Sigmoid colon (tissue), 4 donors: ENCODE data around the gene SLC5A11.

ENCODE experiments used
- EP300 ChIP-seq, 4 donors: sonication (generic); formaldehyde crosslinking; IDR thresholded peaks; one replicate each; pipeline ENCODE4 v1.6.1; 2017; ENCODE audit warnings: antibody characterized with exemption in 4 of 4
- POLR2A ChIP-seq, 2 donors: fragments of 450-650 bp; IDR thresholded peaks; one replicate each; pipeline ENCODE4 v1.6.1; 2016; ENCODE audit warnings: antibody characterized with exemption in 2 of 2, mild to moderate bottlenecking in 2 of 2, moderate library complexity in 2 of 2
- POLR2AphosphoS5 ChIP-seq, 4 donors: sonication (generic); formaldehyde crosslinking; IDR thresholded peaks; one replicate each; pipeline ENCODE4 v1.6.1; 2017; ENCODE audit warnings: antibody characterized with exemption in 4 of 4
- TF ChIP-seq, protein P1 (sequence below), 4 experiments: fragments of 450-650 bp in 3 of 4; fragments of 200-600 bp in 1 of 4; IDR thresholded peaks; one replicate each; pipeline ENCODE4 v1.5.1; 2016 to 2019; ENCODE audit warnings: antibody characterized with exemption in 4 of 4, mild to moderate bottlenecking in 3 of 4, moderate library complexity in 2 of 4

DNA sequence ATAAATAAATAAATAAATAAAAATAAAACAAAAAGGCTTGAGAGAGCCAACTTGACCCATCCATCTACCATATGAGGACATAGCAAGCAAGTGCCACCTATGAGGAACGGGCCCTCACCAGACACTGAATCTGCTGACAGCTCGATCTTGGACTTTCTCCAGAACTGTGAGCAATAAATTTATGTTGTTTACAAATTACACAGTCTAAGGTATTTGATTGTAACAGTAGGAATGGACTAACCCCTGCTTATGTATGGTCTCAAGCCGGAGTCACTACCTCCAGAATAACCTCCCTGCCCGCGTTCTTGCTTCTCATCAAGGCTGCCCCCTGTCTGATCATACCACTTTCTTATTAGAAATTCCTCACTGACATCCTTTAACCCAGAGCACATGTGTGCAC lies 9.9 kb downstream of the SLC5A11 start:
- no peak for TF ChIP-seq POLR2A (IDR thresholded peaks at IDR 0.05)
- TF ChIP-seq, protein P1, sequence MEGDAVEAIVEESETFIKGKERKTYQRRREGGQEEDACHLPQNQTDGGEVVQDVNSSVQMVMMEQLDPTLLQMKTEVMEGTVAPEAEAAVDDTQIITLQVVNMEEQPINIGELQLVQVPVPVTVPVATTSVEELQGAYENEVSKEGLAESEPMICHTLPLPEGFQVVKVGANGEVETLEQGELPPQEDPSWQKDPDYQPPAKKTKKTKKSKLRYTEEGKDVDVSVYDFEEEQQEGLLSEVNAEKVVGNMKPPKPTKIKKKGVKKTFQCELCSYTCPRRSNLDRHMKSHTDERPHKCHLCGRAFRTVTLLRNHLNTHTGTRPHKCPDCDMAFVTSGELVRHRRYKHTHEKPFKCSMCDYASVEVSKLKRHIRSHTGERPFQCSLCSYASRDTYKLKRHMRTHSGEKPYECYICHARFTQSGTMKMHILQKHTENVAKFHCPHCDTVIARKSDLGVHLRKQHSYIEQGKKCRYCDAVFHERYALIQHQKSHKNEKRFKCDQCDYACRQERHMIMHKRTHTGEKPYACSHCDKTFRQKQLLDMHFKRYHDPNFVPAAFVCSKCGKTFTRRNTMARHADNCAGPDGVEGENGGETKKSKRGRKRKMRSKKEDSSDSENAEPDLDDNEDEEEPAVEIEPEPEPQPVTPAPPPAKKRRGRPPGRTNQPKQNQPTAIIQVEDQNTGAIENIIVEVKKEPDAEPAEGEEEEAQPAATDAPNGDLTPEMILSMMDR (IDR thresholded peaks at IDR 0.05), result no peak
- TF ChIP-seq POLR2AphosphoS5 (IDR thresholded peaks at IDR 0.05), result no peak
- no peak for TF ChIP-seq EP300 (IDR thresholded peaks at IDR 0.05)
